Activated B cell treated with CpG ODN at 0.5 μM for 24 hours (primary cell): ENCODE measurements around the gene GRPEL1. TPM values are rescaled to one million over a fixed set of nuclear protein-coding genes. Genes with fewer than 3 reads are reported as not detected.

Source experiments
- ATAC-seq: fragments of 200-7000 bp; cut with Tn5 transposase; one replicate; pipeline ENCODE4 v1.10.0; 2021; ENCODE audit warnings: low read depth, mild to moderate bottlenecking, moderate library complexity
- CTCF ChIA-PET: fragments of 350-600 bp; sonication (Branson Sonifier 250); formaldehyde crosslinking; loops from one replicate; lab custom pipeline; 2021; ENCODE audit warnings: antibody characterized with exemption; lab: Charles Lee
- POLR2A ChIA-PET: fragments of 350-600 bp; sonication (Branson Sonifier 250); formaldehyde crosslinking; loops from one replicate; lab custom pipeline; 2021; ENCODE audit warnings: antibody characterized with exemption; lab: Charles Lee
- DNase-seq: peaks from one replicate; pipeline ENCODE4 v3.0.0; 2022
- H3K27ac Mint-ChIP-seq: one replicate; pipeline ENCODE4 v1.8.0; 2020; ENCODE audit warnings: mixed read lengths
- H3K27me3 Mint-ChIP-seq: one replicate; pipeline ENCODE4 v1.8.0; 2021; ENCODE audit warnings: mixed read lengths
- H3K36me3 Mint-ChIP-seq: one replicate; pipeline ENCODE4 v1.8.0; 2021; ENCODE audit warnings: low read depth, mixed read lengths
- H3K4me1 Mint-ChIP-seq: one replicate; pipeline ENCODE4 v1.8.0; 2021; ENCODE audit warnings: mixed read lengths
- H3K4me3 Mint-ChIP-seq: one replicate; pipeline ENCODE4 v1.8.0; 2020; ENCODE audit warnings: mild to moderate bottlenecking, mixed read lengths
- H3K9me3 Mint-ChIP-seq: one replicate; pipeline ENCODE4 v1.8.0; 2020; ENCODE audit warnings: mixed read lengths
- CTCF ChIP-seq: fragments of 200-600 bp; IDR thresholded peaks from one replicate; pipeline ENCODE4 v1.8.0; 2022; ENCODE audit warnings: antibody characterized with exemption, mild to moderate bottlenecking
- intact Hi-C: fragments of 100-400 bp; cut with micrococcal nuclease; formaldehyde crosslinking; loops from one replicate; pipeline ENCODE4 v1.15.1; 2024
- total RNA-seq: library from RNA; stranded (reverse); gene quantifications from 2 replicates; pipeline ENCODE4 v1.2.3, GENCODE V29; 2022

GRPEL1 gene
- total RNA-seq, 1 donor from 2014 or later: 31.8 TPM

- intact Hi-C loops: no loop called here
- Mint-ChIP-seq H3K4me3 (no peak overlapping the region), H3K36me3 (no peaks in the 10 kb centered on the region), H3K4me1 (no peaks in the 10 kb centered on the region), H3K27ac (no peak overlapping the region), H3K9me3 (peaks cover 4% of the 10 kb centered on the region), H3K27me3 (peaks cover 16% of the 10 kb centered on the region)
- ChIA-PET POLR2A (no interaction called here), CTCF (interaction anchor here (0.9 kb wide), 1 partner anchor 356 kb away, joined by 3 read pairs; no protein-coding TSS in a partner anchor)
- ATAC-seq (no peak), DNase-seq (no peak)
- no peak for TF ChIP-seq CTCF
Observed at GRCh38 chr4:7075962-7076695, 8.3 kb upstream of the GRPEL1 start.

GRCh38 chr4:7074426-7074825 is 6.6 kb upstream of the GRPEL1 start:
- TF ChIP-seq CTCF: no peak
- POLR2A ChIA-PET: no interaction called here

GRCh38 chr4:7073526-7074390 is 5.9 kb upstream of the GRPEL1 start:
- Mint-ChIP-seq H3K9me3 (no peaks in the 10 kb centered on the region), H3K4me3 (no peak overlapping the region), H3K4me1 (peaks cover 5% of the 10 kb centered on the region), H3K27ac (no peak overlapping the region), H3K36me3 (no peaks in the 10 kb centered on the region), H3K27me3 (no peaks in the 10 kb centered on the region)
- ATAC-seq: no peak
- no peak for DNase-seq
- ChIA-PET CTCF (interaction anchor here (6.9 kb wide), 2 partner anchors 99 to 355 kb away, joined by 47 to 77 read pairs; partner anchors contain the start of gene BLOC1S4), POLR2A (no interaction called here)
- TF ChIP-seq CTCF: no peak
- intact Hi-C loops: loop anchor here (5.0 kb wide), 1 partner anchor 186 kb away; no protein-coding TSS in a partner anchor

More at GRCh38 chr4:7074426-7074825, 6.6 kb upstream of the GRPEL1 start:
- intact Hi-C loops: loop anchor here (5.0 kb wide), 1 partner anchor 187 kb away; no protein-coding TSS in a partner anchor
- peaks cover 4% of the 10 kb centered on the region for H3K4me1 Mint-ChIP-seq
- DNase-seq: no peak
- no peaks in the 10 kb centered on the region for H3K9me3 Mint-ChIP-seq
- no peak overlapping the region for H3K27ac Mint-ChIP-seq
- no peak for ATAC-seq
- CTCF ChIA-PET: no interaction called here
- H3K4me3 Mint-ChIP-seq: no peak overlapping the region
- H3K36me3 Mint-ChIP-seq: no peaks in the 10 kb centered on the region
- peaks cover 4% of the 10 kb centered on the region for H3K27me3 Mint-ChIP-seq

GRCh38 chr4:7073059-7073458 is 5.2 kb upstream of the GRPEL1 start:
- ATAC-seq: no peak
- intact Hi-C loops: loop anchor here (5.0 kb wide), 1 partner anchor 186 kb away; no protein-coding TSS in a partner anchor
- ChIA-PET POLR2A (interaction anchor here (0.6 kb wide), 1 partner anchor 363 kb away, joined by 3 read pairs; no protein-coding TSS in a partner anchor), CTCF (interaction anchor here (6.9 kb wide), 2 partner anchors 99 to 354 kb away, joined by 47 to 77 read pairs; partner anchors contain the start of gene BLOC1S4)
- Mint-ChIP-seq H3K27ac (no peak overlapping the region), H3K9me3 (no peaks in the 10 kb centered on the region), H3K4me3 (no peak overlapping the region), H3K36me3 (peaks cover 1% of the 10 kb centered on the region), H3K27me3 (no peaks in the 10 kb centered on the region), H3K4me1 (peaks cover 12% of the 10 kb centered on the region)
- no peak for DNase-seq
- no peak for TF ChIP-seq CTCF
